Liver (tissue), 9 donors: ENCODE data around the gene MEOX1. TPM values are rescaled to one million over a fixed set of nuclear protein-coding genes. Genes with fewer than 3 reads are reported as not detected.

Source experiments
- DNase-seq: peaks from one replicate; pipeline ENCODE4 v3.0.0-alpha.2; 2017; ENCODE audit warnings: low spot score
- H3K27ac ChIP-seq, 2 donors: one replicate each; pipeline ENCODE4 v1.7.0; 2013; ENCODE audit warnings: inconsistent platforms in 2 of 2, low read length in 2 of 2, control low read depth in 1 of 2, low read depth in 1 of 2, mild to moderate bottlenecking in 1 of 2
- H3K27me3 ChIP-seq, 4 donors: one replicate each; pipeline versions ENCODE4 v1.6.1 to v1.7.0; 2013; ENCODE audit warnings: low read length in 3 of 4, inconsistent platforms in 1 of 4, mild to moderate bottlenecking in 1 of 4, moderate library complexity in 1 of 4; ENCODE audit not compliant: control insufficient read depth in 4 of 4, insufficient read depth in 4 of 4
- H3K36me3 ChIP-seq, 4 donors: one replicate each; pipeline versions ENCODE4 v1.6.1 to v1.7.0; 2013; ENCODE audit warnings: low read length in 3 of 4, mild to moderate bottlenecking in 3 of 4, low read depth in 1 of 4, moderate library complexity in 1 of 4; ENCODE audit not compliant: control insufficient read depth in 4 of 4, insufficient read depth in 3 of 4
- H3K4me1 ChIP-seq, 4 donors: one replicate each; pipeline versions ENCODE4 v1.6.1 to v1.7.0; 2013; ENCODE audit warnings: low read length in 3 of 4, mild to moderate bottlenecking in 3 of 4, moderate library complexity in 1 of 4; ENCODE audit not compliant: control insufficient read depth in 4 of 4, insufficient read depth in 4 of 4
- H3K4me3 ChIP-seq, 3 donors: one replicate each; pipeline versions ENCODE4 v1.6.1 to v1.7.0; 2013; ENCODE audit warnings: low read length in 3 of 3, control low read depth in 1 of 3, low read depth in 1 of 3, mild to moderate bottlenecking in 1 of 3
- H3K9ac ChIP-seq, 2 donors: one replicate each; pipeline ENCODE4 v1.7.0; 2013; ENCODE audit warnings: low read length in 2 of 2, mild to moderate bottlenecking in 2 of 2, moderate library complexity in 2 of 2, control low read depth in 1 of 2, low read depth in 1 of 2
- H3K9me3 ChIP-seq, 4 donors: one replicate each; pipeline versions ENCODE4 v1.6.1 to v1.7.0; 2013; ENCODE audit warnings: low read length in 3 of 4; ENCODE audit not compliant: control insufficient read depth in 4 of 4
- EGR1 ChIP-seq, 2 donors: IDR thresholded peaks; 2 replicates each; pipeline ENCODE4 v1.6.1; 2016 to 2018; ENCODE audit warnings: antibody characterized with exemption in 2 of 2, low read depth in 2 of 2
- FOXA1 ChIP-seq: IDR thresholded peaks from 2 replicates; pipeline ENCODE4 v1.6.1; 2016; ENCODE audit warnings: antibody characterized with exemption
- GABPA ChIP-seq, 2 donors: IDR thresholded peaks in 1 of 2; conservative IDR thresholded peaks in 1 of 2; 2 replicates each; pipeline ENCODE4 v1.6.1; 2016; ENCODE audit warnings: antibody characterized with exemption in 2 of 2, mild to moderate bottlenecking in 1 of 2, moderate library complexity in 1 of 2
- HNF4A ChIP-seq, 2 donors: conservative IDR thresholded peaks; 2 replicates each; pipeline ENCODE4 v1.6.1; 2016; ENCODE audit warnings: antibody characterized with exemption in 2 of 2, mild to moderate bottlenecking in 2 of 2
- HNF4G ChIP-seq: IDR thresholded peaks from 2 replicates; pipeline ENCODE4 v1.6.1; 2016; ENCODE audit warnings: antibody characterized with exemption
- JUND ChIP-seq, 2 donors: IDR thresholded peaks; 2 replicates each; pipeline ENCODE4 v1.6.1; 2016; ENCODE audit warnings: antibody characterized with exemption in 2 of 2
- MAX ChIP-seq: IDR thresholded peaks from 2 replicates; pipeline ENCODE4 v1.6.1; 2016; ENCODE audit warnings: antibody characterized with exemption
- NR2F2 ChIP-seq: IDR thresholded peaks from 2 replicates; pipeline ENCODE4 v1.6.1; 2016; ENCODE audit warnings: antibody characterized with exemption
- RXRA ChIP-seq, 2 donors: IDR thresholded peaks; 2 replicates each; pipeline ENCODE4 v1.6.1; 2017 to 2018; ENCODE audit warnings: antibody characterized with exemption in 2 of 2, mild to moderate bottlenecking in 1 of 2
- SP1 ChIP-seq: IDR thresholded peaks from 2 replicates; pipeline ENCODE4 v1.6.1; 2018; ENCODE audit warnings: antibody characterized with exemption, mild to moderate bottlenecking
- TAF1 ChIP-seq: conservative IDR thresholded peaks from 2 replicates; pipeline ENCODE4 v1.6.1; 2016; ENCODE audit warnings: antibody characterized with exemption, mild to moderate bottlenecking
- WGBS: extraction: QIAGEN DNeasy Blood & Tissue Kit; methylation state at CpG from one replicate; pipeline ENCODE4 v1.1.7; 2013; 5-methylcytosine and 5-hydroxymethylcytosine counted together
- polyA plus RNA-seq, 2 donors: library from polyadenylated mRNA; stranded (reverse) in 1 of 2; unstranded in 1 of 2; fragments of 200-250 nt in 1 of 2; fragments of >200 nt in 1 of 2; fragmentation: Nextera tagmentation in 1 of 2; extraction: Ambion mirVana in 1 of 2; gene quantifications; one replicate each; pipeline versions ENCODE4 v1.2.1 to v1.2.3, GENCODE V29; 2013 to 2015
- total RNA-seq, 2 donors: library from RNA; depleted of rRNA; stranded (reverse); fragments of >200 nt; gene quantifications; one replicate each; pipeline ENCODE4 v1.2.3, GENCODE V29; 2014
- TF ChIP-seq, protein P1 (sequence below): IDR thresholded peaks from 2 replicates; pipeline ENCODE4 v1.6.1; 2016; ENCODE audit warnings: antibody characterized with exemption
- TF ChIP-seq, protein P2 (sequence below): fragments of 150-350 bp; IDR thresholded peaks from 2 replicates; pipeline ENCODE4 v1.5.1; 2017; ENCODE audit warnings: improper control_type of control experiment, low read depth, low read length; ENCODE audit not compliant: missing input control
- TF ChIP-seq, protein P3 (sequence below): IDR thresholded peaks from 2 replicates; pipeline ENCODE4 v1.6.1; 2016; ENCODE audit warnings: antibody characterized with exemption
- TF ChIP-seq, protein P4 (sequence below): IDR thresholded peaks from 2 replicates; pipeline ENCODE4 v1.6.1; 2016; ENCODE audit warnings: antibody characterized with exemption, mild to moderate bottlenecking
- donor health status: healthy.
- donor health status: healthy.
- donor health status: healthy.
- donor health status: healthy.
- donor health status: healthy.

Gene MEOX1
- total and polyA plus RNA-seq, 4 donors: 0.05 to 0.33 TPM; not detected in 2

DNA sequence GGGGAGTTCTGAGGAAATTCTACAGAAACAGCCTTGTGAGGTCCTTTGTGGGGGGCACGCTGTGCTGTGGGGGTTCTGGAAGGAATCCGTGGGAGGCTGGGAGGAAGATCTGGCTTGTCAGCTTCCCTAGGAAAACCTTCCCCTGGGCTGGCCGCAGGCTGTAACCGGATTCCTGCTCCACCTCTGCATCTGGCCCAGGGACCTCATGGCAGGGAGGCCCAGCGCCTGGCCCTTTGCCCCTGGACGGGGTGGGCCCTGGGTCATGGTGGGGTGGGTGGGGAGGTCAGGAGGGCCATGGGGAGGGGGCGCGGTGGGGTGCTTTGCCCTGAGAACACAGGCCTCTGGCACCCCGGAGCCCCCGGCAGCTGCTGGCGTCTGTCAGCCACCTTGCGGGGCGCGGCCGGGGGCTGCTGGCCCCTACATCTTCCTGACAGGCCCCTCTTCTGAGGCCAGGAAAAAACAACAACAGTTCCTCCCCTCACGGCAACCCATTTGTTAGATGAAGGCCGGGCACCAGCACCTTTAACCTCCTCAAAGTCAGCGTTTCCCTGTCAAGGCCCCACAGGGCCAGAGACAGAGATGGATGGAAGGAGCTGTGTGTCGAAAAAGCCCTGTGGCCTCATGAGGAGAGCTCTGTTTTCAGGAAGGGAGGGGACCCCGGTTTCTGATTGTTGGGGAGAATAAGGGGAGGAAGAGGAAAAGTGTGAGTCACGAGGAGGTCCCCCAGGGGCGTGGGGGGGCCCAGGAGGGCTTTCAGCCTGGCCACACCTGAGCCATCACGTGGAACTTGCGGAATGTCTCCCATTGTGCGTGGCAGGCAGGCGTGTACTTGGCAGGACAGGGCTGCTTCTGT, 3.6 kb upstream of the MEOX1 start:
- Histone ChIP-seq H3K27me3 (no peaks in the 10 kb centered on the region), H3K9me3 (no peaks in the 10 kb centered on the region), H3K4me1 (peaks cover 0 to 7% (median 3%) of the 10 kb centered on the region in 4 donors), H3K27ac (no peak overlapping the region), H3K9ac (no peak overlapping the region), H3K4me3 (no peak overlapping the region), H3K36me3 (no peaks in the 10 kb centered on the region)
- WGBS: 78% methylated on average over 26 of the region's 26 CpGs
- TF ChIP-seq NR2F2 (no peak), EGR1 (IDR thresholded peaks at IDR 0.05; ENCODE audit: low read depth in 2 of 2) (no peak), FOXA1 (no peak), HNF4A (conservative IDR thresholded peaks at IDR 0.05) (no peak), TAF1 (no peak), SP1 (no peak), HNF4G (no peak), MAX (no peak), RXRA (IDR thresholded peaks at IDR 0.05) (no peak), JUND (IDR thresholded peaks at IDR 0.05) (no peak), GABPA (IDR thresholded peaks at IDR 0.05 in 1 of 2, conservative IDR thresholded peaks at IDR 0.05 in 1 of 2) (no peak)
- TF ChIP-seq, protein P1, sequence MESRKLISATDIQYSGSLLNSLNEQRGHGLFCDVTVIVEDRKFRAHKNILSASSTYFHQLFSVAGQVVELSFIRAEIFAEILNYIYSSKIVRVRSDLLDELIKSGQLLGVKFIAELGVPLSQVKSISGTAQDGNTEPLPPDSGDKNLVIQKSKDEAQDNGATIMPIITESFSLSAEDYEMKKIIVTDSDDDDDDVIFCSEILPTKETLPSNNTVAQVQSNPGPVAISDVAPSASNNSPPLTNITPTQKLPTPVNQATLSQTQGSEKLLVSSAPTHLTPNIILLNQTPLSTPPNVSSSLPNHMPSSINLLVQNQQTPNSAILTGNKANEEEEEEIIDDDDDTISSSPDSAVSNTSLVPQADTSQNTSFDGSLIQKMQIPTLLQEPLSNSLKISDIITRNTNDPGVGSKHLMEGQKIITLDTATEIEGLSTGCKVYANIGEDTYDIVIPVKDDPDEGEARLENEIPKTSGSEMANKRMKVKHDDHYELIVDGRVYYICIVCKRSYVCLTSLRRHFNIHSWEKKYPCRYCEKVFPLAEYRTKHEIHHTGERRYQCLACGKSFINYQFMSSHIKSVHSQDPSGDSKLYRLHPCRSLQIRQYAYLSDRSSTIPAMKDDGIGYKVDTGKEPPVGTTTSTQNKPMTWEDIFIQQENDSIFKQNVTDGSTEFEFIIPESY: no peak
- TF ChIP-seq, protein P2, sequence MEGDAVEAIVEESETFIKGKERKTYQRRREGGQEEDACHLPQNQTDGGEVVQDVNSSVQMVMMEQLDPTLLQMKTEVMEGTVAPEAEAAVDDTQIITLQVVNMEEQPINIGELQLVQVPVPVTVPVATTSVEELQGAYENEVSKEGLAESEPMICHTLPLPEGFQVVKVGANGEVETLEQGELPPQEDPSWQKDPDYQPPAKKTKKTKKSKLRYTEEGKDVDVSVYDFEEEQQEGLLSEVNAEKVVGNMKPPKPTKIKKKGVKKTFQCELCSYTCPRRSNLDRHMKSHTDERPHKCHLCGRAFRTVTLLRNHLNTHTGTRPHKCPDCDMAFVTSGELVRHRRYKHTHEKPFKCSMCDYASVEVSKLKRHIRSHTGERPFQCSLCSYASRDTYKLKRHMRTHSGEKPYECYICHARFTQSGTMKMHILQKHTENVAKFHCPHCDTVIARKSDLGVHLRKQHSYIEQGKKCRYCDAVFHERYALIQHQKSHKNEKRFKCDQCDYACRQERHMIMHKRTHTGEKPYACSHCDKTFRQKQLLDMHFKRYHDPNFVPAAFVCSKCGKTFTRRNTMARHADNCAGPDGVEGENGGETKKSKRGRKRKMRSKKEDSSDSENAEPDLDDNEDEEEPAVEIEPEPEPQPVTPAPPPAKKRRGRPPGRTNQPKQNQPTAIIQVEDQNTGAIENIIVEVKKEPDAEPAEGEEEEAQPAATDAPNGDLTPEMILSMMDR: no peak
- TF ChIP-seq, protein P3, sequence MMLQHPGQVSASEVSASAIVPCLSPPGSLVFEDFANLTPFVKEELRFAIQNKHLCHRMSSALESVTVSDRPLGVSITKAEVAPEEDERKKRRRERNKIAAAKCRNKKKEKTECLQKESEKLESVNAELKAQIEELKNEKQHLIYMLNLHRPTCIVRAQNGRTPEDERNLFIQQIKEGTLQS: no peak
- TF ChIP-seq, protein P4, sequence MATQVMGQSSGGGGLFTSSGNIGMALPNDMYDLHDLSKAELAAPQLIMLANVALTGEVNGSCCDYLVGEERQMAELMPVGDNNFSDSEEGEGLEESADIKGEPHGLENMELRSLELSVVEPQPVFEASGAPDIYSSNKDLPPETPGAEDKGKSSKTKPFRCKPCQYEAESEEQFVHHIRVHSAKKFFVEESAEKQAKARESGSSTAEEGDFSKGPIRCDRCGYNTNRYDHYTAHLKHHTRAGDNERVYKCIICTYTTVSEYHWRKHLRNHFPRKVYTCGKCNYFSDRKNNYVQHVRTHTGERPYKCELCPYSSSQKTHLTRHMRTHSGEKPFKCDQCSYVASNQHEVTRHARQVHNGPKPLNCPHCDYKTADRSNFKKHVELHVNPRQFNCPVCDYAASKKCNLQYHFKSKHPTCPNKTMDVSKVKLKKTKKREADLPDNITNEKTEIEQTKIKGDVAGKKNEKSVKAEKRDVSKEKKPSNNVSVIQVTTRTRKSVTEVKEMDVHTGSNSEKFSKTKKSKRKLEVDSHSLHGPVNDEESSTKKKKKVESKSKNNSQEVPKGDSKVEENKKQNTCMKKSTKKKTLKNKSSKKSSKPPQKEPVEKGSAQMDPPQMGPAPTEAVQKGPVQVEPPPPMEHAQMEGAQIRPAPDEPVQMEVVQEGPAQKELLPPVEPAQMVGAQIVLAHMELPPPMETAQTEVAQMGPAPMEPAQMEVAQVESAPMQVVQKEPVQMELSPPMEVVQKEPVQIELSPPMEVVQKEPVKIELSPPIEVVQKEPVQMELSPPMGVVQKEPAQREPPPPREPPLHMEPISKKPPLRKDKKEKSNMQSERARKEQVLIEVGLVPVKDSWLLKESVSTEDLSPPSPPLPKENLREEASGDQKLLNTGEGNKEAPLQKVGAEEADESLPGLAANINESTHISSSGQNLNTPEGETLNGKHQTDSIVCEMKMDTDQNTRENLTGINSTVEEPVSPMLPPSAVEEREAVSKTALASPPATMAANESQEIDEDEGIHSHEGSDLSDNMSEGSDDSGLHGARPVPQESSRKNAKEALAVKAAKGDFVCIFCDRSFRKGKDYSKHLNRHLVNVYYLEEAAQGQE: no peak
- DNase-seq: no peak
